ENCODE measurements around the gene LTB. TPM values are rescaled to one million over a fixed set of nuclear protein-coding genes. Genes with fewer than 3 reads are reported as not detected.
A peak's percentile ranks its signal among the peaks of the same experiment; 100 is the strongest.

LTB gene
- total RNA-seq, 1 experiment from 2014 or later, result not detected

DNA sequence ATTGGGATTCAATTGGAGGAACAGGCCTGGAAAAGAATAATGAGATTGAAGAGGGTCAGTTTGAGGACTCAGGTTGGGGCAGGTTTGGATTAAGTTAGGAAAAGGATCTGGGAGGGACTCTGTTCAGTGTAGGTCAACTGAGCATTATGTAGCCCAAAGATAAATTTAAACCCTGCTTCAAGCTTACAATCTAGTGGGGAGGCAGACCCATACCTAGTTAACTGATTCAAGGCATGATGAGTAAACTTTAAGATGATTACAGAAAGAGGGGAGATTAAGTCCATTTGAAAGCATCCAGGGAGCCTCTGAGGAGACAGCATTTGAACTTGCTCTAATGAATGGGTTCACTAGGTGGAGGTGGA is 21.5 kb downstream of the LTB start:
- no peaks in the 10 kb centered on the region for H3K27me3 ChIP-seq (replicated peaks; ENCODE audit: control insufficient read depth, insufficient read depth, low read length)
- H3K4me1 ChIP-seq, result peaks cover 4% of the 10 kb centered on the region; the same call in 1 of the 2 replicates
- TF ChIP-seq, protein P1, sequence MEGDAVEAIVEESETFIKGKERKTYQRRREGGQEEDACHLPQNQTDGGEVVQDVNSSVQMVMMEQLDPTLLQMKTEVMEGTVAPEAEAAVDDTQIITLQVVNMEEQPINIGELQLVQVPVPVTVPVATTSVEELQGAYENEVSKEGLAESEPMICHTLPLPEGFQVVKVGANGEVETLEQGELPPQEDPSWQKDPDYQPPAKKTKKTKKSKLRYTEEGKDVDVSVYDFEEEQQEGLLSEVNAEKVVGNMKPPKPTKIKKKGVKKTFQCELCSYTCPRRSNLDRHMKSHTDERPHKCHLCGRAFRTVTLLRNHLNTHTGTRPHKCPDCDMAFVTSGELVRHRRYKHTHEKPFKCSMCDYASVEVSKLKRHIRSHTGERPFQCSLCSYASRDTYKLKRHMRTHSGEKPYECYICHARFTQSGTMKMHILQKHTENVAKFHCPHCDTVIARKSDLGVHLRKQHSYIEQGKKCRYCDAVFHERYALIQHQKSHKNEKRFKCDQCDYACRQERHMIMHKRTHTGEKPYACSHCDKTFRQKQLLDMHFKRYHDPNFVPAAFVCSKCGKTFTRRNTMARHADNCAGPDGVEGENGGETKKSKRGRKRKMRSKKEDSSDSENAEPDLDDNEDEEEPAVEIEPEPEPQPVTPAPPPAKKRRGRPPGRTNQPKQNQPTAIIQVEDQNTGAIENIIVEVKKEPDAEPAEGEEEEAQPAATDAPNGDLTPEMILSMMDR (IDR thresholded peaks at IDR 0.05; ENCODE audit: insufficient read depth in 1 of 2, low read depth in 1 of 2, low read length in 1 of 2, severe bottlenecking in 1 of 2, unreplicated experiment in 1 of 2), result no peak
- no peaks in the 10 kb centered on the region for H3K27me3 Mint-ChIP-seq (ENCODE audit: insufficient read depth, unreplicated experiment)
- no peak overlapping the region for H3K4me3 Mint-ChIP-seq (ENCODE audit: unreplicated experiment)
- POLR2A ChIA-PET, result no interaction called here
- intact Hi-C loops (cut with micrococcal nuclease; ENCODE audit: unreplicated experiment), result no loop called here
- H3K4me3 ChIP-seq (ENCODE audit: low read depth, low read length), result no peak overlapping the region
- DNase-seq, result no peak
- peak overlapping the region; percentile 28 for H3K27ac Mint-ChIP-seq (ENCODE audit: unreplicated experiment)
- BruUV-seq (replicated peaks), result no TSS peak
- H3K36me3 ChIP-seq (ENCODE audit: control insufficient read depth, insufficient read depth, low read length), result no peaks in the 10 kb centered on the region; the same call in 1 of the 2 replicates
- CTCF ChIA-PET, result no interaction called here
- H3K36me3 Mint-ChIP-seq (ENCODE audit: insufficient read depth, unreplicated experiment), result peaks cover 20% of the 10 kb centered on the region
- no peaks in the 10 kb centered on the region for H3K9me3 Mint-ChIP-seq (ENCODE audit: unreplicated experiment)
- no peaks in the 10 kb centered on the region for H3K9me3 ChIP-seq
- H3K4me1 Mint-ChIP-seq (ENCODE audit: low read depth, unreplicated experiment), result no peaks in the 10 kb centered on the region

DNA sequence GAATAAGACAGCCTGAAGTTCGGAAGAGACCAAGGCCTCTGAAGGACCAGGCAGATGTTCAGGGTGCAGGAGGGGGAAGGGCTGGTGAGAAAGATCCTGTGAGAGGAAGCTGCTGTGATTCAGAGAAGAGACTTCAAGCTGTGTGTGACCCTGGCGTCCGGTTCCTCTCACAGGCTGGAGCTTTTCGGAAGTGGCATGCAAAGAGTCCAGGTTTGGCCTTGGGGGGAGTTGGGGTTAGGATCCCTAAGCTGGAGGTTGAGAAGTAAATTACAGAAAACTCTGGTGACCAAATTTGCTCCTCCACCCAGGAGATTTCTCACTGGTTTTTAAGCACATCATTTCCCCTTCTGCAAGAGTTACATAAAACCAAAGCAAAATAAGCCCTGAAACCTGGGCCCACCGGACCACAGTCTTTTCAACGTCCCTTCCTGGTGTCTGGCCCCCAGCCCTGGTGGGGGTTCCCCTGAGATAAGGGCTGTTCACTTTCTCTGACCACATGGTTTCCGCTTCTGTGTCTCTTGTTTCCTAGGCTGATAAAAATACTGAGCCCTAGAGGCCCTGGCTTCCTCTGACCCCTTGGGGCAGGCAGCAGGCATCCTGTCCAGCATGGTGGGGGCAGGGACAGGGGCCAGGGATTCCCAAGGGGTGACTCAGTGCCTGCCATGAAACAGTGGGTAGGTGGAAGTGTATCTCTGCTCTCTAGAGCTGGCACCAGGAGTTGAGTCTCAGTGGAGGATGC is 22.1 kb downstream of the LTB start:
- POLR2A ChIA-PET, result no interaction called here
- no peaks in the 10 kb centered on the region for H3K9me3 Mint-ChIP-seq (ENCODE audit: unreplicated experiment)
- peak overlapping the region; percentile 43 for H3K27ac Mint-ChIP-seq (ENCODE audit: unreplicated experiment)
- Histone ChIP-seq H3K4me3 (ENCODE audit: low read depth, low read length) (no peak overlapping the region), H3K36me3 (ENCODE audit: control insufficient read depth, insufficient read depth, low read length) (no peaks in the 10 kb centered on the region; the same call in 1 of the 2 replicates), H3K4me1 (peaks cover 4% of the 10 kb centered on the region; the same call in 1 of the 2 replicates), H3K27me3 (replicated peaks; ENCODE audit: control insufficient read depth, insufficient read depth, low read length) (no peaks in the 10 kb centered on the region), H3K9me3 (no peaks in the 10 kb centered on the region)
- no peaks in the 10 kb centered on the region for H3K27me3 Mint-ChIP-seq (ENCODE audit: insufficient read depth, unreplicated experiment)
- H3K4me1 Mint-ChIP-seq (ENCODE audit: low read depth, unreplicated experiment), result no peaks in the 10 kb centered on the region
- no peak overlapping the region for H3K4me3 Mint-ChIP-seq (ENCODE audit: unreplicated experiment)
- intact Hi-C loops (cut with micrococcal nuclease; ENCODE audit: unreplicated experiment), result no loop called here
- no TSS peak for BruUV-seq (replicated peaks)
- CTCF ChIA-PET, result no interaction called here
- H3K36me3 Mint-ChIP-seq (ENCODE audit: insufficient read depth, unreplicated experiment), result peaks cover 20% of the 10 kb centered on the region
- TF ChIP-seq, protein P1 (IDR thresholded peaks at IDR 0.05; ENCODE audit: insufficient read depth in 1 of 2, low read depth in 1 of 2, low read length in 1 of 2, severe bottlenecking in 1 of 2, unreplicated experiment in 1 of 2), result no peak
- peak in 1 of 2 experiments; percentile 22 for DNase-seq

DNA sequence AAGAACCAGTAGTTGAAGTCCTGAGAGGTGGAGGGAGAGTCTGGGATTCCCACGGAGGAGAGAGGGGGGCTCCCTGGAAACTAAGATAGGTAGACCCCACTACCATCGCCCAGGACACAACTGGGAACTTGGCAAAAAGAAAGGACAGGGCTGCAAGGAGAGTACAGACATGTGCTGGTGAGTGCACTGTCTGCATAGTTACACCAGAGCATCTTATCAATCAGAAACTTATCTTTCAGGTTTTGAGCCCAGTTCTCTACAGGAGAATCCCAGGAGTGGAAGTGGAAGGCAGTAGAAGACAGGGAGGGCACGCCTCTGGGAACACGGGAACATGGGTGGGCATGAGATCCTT is 22.6 kb downstream of the LTB start:
- H3K4me3 ChIP-seq (ENCODE audit: low read depth, low read length), result no peak overlapping the region
- Mint-ChIP-seq H3K27me3 (ENCODE audit: insufficient read depth, unreplicated experiment) (no peaks in the 10 kb centered on the region), H3K27ac (ENCODE audit: unreplicated experiment) (peak overlapping the region; percentile 43), H3K36me3 (ENCODE audit: insufficient read depth, unreplicated experiment) (peaks cover 20% of the 10 kb centered on the region), H3K9me3 (ENCODE audit: unreplicated experiment) (no peaks in the 10 kb centered on the region), H3K4me1 (ENCODE audit: low read depth, unreplicated experiment) (no peaks in the 10 kb centered on the region), H3K4me3 (ENCODE audit: unreplicated experiment) (no peak overlapping the region)
- POLR2A ChIA-PET, result no interaction called here
- BruUV-seq (replicated peaks), result no TSS peak
- CTCF ChIA-PET, result no interaction called here
- TF ChIP-seq, protein P1 (IDR thresholded peaks at IDR 0.05; ENCODE audit: insufficient read depth in 1 of 2, low read depth in 1 of 2, low read length in 1 of 2, severe bottlenecking in 1 of 2, unreplicated experiment in 1 of 2), result no peak
- no peaks in the 10 kb centered on the region for H3K27me3 ChIP-seq (replicated peaks; ENCODE audit: control insufficient read depth, insufficient read depth, low read length)
- intact Hi-C loops (cut with micrococcal nuclease; ENCODE audit: unreplicated experiment), result no loop called here
- H3K9me3 ChIP-seq, result no peaks in the 10 kb centered on the region
- DNase-seq, result no peak
- no peaks in the 10 kb centered on the region; the same call in 1 of the 2 replicates for H3K36me3 ChIP-seq (ENCODE audit: control insufficient read depth, insufficient read depth, low read length)
- H3K4me1 ChIP-seq, result peaks cover 4% of the 10 kb centered on the region; the same call in 1 of the 2 replicates
